Measurements from ENCODE around the gene MZF1. TPM values are rescaled to one million over a fixed set of nuclear protein-coding genes. Genes with fewer than 3 reads are reported as not detected.

MZF1 gene
- total and polyA plus RNA-seq, 9 of the 15 experiments (the other 6 are each of a cell fraction or from before 2014, with no cell fraction given), result 0.31 to 29.3 (median 11.5) TPM

DNA sequence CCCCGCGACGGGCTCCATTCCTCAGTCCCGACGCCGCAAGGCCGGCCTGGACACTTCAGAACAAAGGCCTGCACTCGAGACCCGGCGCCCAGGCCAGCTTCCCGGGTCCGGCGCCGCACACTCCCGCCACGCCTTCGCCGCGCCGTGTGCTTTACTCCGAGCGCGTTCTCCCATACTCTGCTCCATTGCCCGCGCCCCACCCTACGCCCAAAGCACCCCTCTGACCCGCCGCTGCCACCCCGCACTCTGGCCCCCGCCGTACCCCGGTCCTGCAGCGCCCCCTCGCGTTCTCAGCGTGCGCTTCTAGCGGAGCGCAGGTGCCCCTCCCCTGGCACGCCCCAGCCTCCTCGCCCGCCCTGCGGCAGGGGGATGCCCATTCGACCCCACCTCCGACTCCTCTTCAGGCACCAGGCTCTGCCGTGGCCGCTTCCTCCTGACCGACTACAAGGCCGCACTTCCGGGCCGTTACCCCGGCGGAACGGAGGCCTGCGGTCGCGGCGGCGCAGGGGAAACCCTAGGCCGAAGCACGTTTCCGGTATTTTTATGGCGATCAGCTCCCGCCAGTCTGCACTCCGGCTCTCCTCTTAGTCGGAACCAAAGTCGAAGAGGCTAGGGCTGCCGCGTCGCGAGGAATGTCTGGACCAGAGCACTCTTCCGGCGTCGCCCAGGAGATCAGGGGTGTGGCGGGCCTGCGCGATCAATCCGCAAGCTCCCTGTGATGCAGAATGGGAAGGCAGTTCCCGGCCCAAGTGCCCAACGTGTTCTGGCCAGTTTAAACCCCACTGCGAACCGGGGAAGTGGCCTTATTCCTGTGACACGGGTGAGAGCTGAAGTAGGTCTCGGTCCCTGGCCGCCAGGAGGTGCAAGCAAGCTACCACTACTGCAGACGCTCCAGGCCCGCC, 53.5 kb downstream of the MZF1 start, which contains the start of gene ZBTB45 (continued):
- TF ChIP-seq, protein P1, sequence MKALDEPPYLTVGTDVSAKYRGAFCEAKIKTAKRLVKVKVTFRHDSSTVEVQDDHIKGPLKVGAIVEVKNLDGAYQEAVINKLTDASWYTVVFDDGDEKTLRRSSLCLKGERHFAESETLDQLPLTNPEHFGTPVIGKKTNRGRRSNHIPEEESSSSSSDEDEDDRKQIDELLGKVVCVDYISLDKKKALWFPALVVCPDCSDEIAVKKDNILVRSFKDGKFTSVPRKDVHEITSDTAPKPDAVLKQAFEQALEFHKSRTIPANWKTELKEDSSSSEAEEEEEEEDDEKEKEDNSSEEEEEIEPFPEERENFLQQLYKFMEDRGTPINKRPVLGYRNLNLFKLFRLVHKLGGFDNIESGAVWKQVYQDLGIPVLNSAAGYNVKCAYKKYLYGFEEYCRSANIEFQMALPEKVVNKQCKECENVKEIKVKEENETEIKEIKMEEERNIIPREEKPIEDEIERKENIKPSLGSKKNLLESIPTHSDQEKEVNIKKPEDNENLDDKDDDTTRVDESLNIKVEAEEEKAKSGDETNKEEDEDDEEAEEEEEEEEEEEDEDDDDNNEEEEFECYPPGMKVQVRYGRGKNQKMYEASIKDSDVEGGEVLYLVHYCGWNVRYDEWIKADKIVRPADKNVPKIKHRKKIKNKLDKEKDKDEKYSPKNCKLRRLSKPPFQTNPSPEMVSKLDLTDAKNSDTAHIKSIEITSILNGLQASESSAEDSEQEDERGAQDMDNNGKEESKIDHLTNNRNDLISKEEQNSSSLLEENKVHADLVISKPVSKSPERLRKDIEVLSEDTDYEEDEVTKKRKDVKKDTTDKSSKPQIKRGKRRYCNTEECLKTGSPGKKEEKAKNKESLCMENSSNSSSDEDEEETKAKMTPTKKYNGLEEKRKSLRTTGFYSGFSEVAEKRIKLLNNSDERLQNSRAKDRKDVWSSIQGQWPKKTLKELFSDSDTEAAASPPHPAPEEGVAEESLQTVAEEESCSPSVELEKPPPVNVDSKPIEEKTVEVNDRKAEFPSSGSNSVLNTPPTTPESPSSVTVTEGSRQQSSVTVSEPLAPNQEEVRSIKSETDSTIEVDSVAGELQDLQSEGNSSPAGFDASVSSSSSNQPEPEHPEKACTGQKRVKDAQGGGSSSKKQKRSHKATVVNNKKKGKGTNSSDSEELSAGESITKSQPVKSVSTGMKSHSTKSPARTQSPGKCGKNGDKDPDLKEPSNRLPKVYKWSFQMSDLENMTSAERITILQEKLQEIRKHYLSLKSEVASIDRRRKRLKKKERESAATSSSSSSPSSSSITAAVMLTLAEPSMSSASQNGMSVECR (CRISPR knock-in tag; IDR thresholded peaks at IDR 0.05), result peak; percentile 97
- TF ChIP-seq SMAD1 (IDR thresholded peaks at IDR 0.05; ENCODE audit: low read depth, low read length, partially characterized antibody) (no peak), SREBF2 (CRISPR knock-in tag; IDR thresholded peaks at IDR 0.05) (0 out of 2 replicates have a peak, but pooled peaks have one; percentile 19), CC2D1A (IDR thresholded peaks at IDR 0.05) (peak; percentile 67), YY1 (IDR thresholded peaks at IDR 0.05; ENCODE audit: borderline replicate concordance in 1 of 3, control insufficient read depth in 1 of 3, extremely low read depth in 1 of 3, insufficient read depth in 3 of 3, insufficient read length in 1 of 3, insufficient replicate concordance in 2 of 3, low read depth in 1 of 3, low read length in 2 of 3) (peak; percentile 51 to 90 (median 86)), EGR1 (conservative IDR thresholded peaks at IDR 0.05) (peak; percentile 46; the same call in 1 of the 2 replicates), U2AF1 (optimal IDR thresholded peaks at IDR 0.05; ENCODE audit: low read depth, low read length) (no peak), FOXJ3 (CRISPR knock-in tag; IDR thresholded peaks at IDR 0.05) (no peak), ZNF316 (IDR thresholded peaks at IDR 0.05) (no peak), DDX20 (tag; IDR thresholded peaks at IDR 0.05; ENCODE audit: low read depth) (no peak), ZNF124 (CRISPR knock-in tag; IDR thresholded peaks at IDR 0.05) (no peak), ZKSCAN3 (CRISPR knock-in tag; IDR thresholded peaks at IDR 0.05) (no peak)
- TF ChIP-seq, protein P2, sequence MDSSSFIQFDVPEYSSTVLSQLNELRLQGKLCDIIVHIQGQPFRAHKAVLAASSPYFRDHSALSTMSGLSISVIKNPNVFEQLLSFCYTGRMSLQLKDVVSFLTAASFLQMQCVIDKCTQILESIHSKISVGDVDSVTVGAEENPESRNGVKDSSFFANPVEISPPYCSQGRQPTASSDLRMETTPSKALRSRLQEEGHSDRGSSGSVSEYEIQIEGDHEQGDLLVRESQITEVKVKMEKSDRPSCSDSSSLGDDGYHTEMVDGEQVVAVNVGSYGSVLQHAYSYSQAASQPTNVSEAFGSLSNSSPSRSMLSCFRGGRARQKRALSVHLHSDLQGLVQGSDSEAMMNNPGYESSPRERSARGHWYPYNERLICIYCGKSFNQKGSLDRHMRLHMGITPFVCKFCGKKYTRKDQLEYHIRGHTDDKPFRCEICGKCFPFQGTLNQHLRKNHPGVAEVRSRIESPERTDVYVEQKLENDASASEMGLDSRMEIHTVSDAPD (CRISPR knock-in tag; IDR thresholded peaks at IDR 0.05), result no peak
- TF ChIP-seq, protein P3, sequence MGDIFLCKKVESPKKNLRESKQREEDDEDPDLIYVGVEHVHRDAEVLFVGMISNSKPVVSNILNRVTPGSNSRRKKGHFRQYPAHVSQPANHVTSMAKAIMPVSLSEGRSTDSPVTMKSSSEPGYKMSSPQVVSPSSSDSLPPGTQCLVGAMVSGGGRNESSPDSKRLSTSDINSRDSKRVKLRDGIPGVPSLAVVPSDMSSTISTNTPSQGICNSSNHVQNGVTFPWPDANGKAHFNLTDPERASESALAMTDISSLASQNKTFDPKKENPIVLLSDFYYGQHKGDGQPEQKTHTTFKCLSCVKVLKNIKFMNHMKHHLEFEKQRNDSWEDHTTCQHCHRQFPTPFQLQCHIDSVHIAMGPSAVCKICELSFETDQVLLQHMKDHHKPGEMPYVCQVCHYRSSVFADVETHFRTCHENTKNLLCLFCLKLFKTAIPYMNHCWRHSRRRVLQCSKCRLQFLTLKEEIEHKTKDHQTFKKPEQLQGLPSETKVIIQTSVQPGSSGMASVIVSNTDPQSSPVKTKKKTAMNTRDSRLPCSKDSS (IDR thresholded peaks at IDR 0.05; ENCODE audit: low read depth, partially characterized antibody), result no peak
- TF ChIP-seq, protein P4, sequence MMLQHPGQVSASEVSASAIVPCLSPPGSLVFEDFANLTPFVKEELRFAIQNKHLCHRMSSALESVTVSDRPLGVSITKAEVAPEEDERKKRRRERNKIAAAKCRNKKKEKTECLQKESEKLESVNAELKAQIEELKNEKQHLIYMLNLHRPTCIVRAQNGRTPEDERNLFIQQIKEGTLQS (IDR thresholded peaks at IDR 0.05), result no peak
- TF ChIP-seq, protein P4 (CRISPR knock-in tag; conservative IDR thresholded peaks at IDR 0.05), result peak; percentile 49; the same call in 1 of the 2 replicates
- TF ChIP-seq, protein P5, sequence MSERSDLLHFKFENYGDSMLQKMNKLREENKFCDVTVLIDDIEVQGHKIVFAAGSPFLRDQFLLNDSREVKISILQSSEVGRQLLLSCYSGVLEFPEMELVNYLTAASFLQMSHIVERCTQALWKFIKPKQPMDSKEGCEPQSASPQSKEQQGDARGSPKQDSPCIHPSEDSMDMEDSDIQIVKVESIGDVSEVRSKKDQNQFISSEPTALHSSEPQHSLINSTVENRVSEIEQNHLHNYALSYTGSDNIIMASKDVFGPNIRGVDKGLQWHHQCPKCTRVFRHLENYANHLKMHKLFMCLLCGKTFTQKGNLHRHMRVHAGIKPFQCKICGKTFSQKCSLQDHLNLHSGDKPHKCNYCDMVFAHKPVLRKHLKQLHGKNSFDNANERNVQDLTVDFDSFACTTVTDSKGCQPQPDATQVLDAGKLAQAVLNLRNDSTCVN (CRISPR knock-in tag; IDR thresholded peaks at IDR 0.05), result peak; percentile 68

Data from K562 (cell line).